22Rv1 (cell line): ENCODE results near the gene CRELD1.

Experiments
- H3K27ac ChIP-seq: fragments of 450-650 bp; 2 replicates; pipeline ENCODE4 v1.5.1; 2017
- CTCF ChIP-seq: fragments of 450-650 bp; IDR thresholded peaks from 2 replicates; pipeline ENCODE4 v1.5.1; 2017; ENCODE audit warnings: mild to moderate bottlenecking
- ZFX ChIP-seq: fragments of 450-650 bp; IDR thresholded peaks from 2 replicates; pipeline ENCODE4 v1.6.1; 2017; ENCODE audit warnings: antibody characterized with exemption, borderline replicate concordance

CRELD1 gene

DNA sequence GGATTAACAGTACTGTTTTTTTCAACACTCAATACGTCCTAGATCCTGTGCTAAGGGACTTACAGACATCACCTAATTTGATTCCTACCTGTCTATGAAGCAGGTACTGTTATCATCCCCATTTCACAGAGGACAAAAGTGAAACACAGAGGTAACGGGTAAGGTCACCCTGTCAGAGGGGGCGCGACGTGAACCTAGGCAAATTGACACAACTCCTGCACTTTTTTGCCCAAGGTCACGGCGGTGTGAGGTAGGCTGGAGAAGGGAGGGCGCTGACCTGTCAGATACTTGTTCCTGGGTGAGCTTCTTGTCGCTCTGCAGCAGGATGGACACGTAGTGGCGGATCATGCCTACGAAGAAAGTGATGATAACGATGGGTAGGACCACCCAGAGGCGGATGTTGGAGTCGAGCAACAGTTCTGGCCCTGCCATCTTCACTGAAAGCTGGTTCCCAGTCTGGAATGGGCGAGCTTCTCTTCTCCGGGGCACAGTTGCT, 52.6 kb downstream of the CRELD1 start:
- H3K27ac ChIP-seq, result peak overlapping the region; percentile 72

GRCh38 chr3:9994086-9994844, 60.6 kb downstream of the CRELD1 start:
- TF ChIP-seq CTCF, result no peak
- TF ChIP-seq ZFX, result no peak
- no peak overlapping the region for H3K27ac ChIP-seq

More for the DNA sequence above, 52.6 kb downstream of the CRELD1 start:
- TF ChIP-seq ZFX, result no peak
- no peak for TF ChIP-seq CTCF
